NCI-H526 treated with DMSO at 0.1 percent for 48 hours (cell line): Measurements from ENCODE around the gene ZMYM2.

Source experiments
- DNase-seq: peaks from one replicate; lab custom pipeline; 2025; lab: John Stamatoyannopoulos, UW

Gene ZMYM2

GRCh38 chr13:20105161-20105689, 146.7 kb downstream of the ZMYM2 start:
- no peak for DNase-seq

GRCh38 chr13:20106742-20107141, 148.2 kb downstream of the ZMYM2 start:
- no peak for DNase-seq

- no peak for DNase-seq
Measured at GRCh38 chr13:20109037-20109436, 150.5 kb downstream of the ZMYM2 start.

GRCh38 chr13:20114066-20114610, 155.6 kb downstream of the ZMYM2 start:
- no peak for DNase-seq

- DNase-seq: no peak
Measured at GRCh38 chr13:20116213-20116612, 157.7 kb downstream of the ZMYM2 start.

GRCh38 chr13:20118268-20119140, 160.0 kb downstream of the ZMYM2 start:
- DNase-seq: no peak

GRCh38 chr13:20119960-20120359, 161.4 kb downstream of the ZMYM2 start:
- DNase-seq: no peak

GRCh38 chr13:20121159-20121525, 162.6 kb downstream of the ZMYM2 start:
- no peak for DNase-seq

- no peak for DNase-seq
Measured at GRCh38 chr13:20124303-20124702, 165.8 kb downstream of the ZMYM2 start.

GRCh38 chr13:20125129-20125782, 166.7 kb downstream of the ZMYM2 start:
- DNase-seq: no peak

GRCh38 chr13:20125783-20126165, 167.2 kb downstream of the ZMYM2 start:
- DNase-seq: no peak

GRCh38 chr13:20126541-20127261, 168.2 kb downstream of the ZMYM2 start:
- no peak for DNase-seq

- DNase-seq: no peak
Measured at GRCh38 chr13:20127262-20127561, 168.7 kb downstream of the ZMYM2 start.

- DNase-seq: peak; percentile 59
Measured at GRCh38 chr13:20127562-20128458, 169.3 kb downstream of the ZMYM2 start.

GRCh38 chr13:20128459-20128931, 170.0 kb downstream of the ZMYM2 start:
- no peak for DNase-seq

- no peak for DNase-seq
Measured at GRCh38 chr13:20129076-20129475, 170.5 kb downstream of the ZMYM2 start.

- DNase-seq: no peak
Measured at GRCh38 chr13:20130012-20130411, 171.5 kb downstream of the ZMYM2 start.

- no peak for DNase-seq
Measured at GRCh38 chr13:20130652-20131051, 172.1 kb downstream of the ZMYM2 start.

GRCh38 chr13:20131057-20131832, 172.7 kb downstream of the ZMYM2 start:
- no peak for DNase-seq

GRCh38 chr13:20132052-20132634, 173.6 kb downstream of the ZMYM2 start:
- no peak for DNase-seq
